ENCODE measurements around the gene KRT86.

- TF ChIP-seq CTCF (IDR thresholded peaks at IDR 0.05), result no peak
- TF ChIP-seq POLR2A (IDR thresholded peaks at IDR 0.05), result no peak
- TF ChIP-seq EP300 (IDR thresholded peaks at IDR 0.05), result no peak
- TF ChIP-seq POLR2AphosphoS5 (IDR thresholded peaks at IDR 0.05), result no peak
These were observed 20.1 kb upstream of the KRT86 start for GRCh38 chr12:52254180-52254964.

All from gastroesophageal sphincter (tissue), 3 donors.